A172 (cell line): ENCODE data around the gene AGPAT3. TPM values are rescaled to one million over a fixed set of nuclear protein-coding genes. Genes with fewer than 3 reads are reported as not detected.

Source experiments
- DNase-seq: peaks from one replicate; pipeline ENCODE4 v3.0.0-alpha.2; 2015; ENCODE audit warnings: low spot score
- total RNA-seq: library from RNA; depleted of rRNA; stranded (reverse); fragments of >200 nt; shearing (Covaris generic); gene quantifications from 2 replicates; pipeline ENCODE4 v1.2.3, GENCODE V29; 2014; rRNA removed

The AGPAT3 gene
- total RNA-seq, 1 experiment from 2014 or later = 73.4 TPM

DNA sequence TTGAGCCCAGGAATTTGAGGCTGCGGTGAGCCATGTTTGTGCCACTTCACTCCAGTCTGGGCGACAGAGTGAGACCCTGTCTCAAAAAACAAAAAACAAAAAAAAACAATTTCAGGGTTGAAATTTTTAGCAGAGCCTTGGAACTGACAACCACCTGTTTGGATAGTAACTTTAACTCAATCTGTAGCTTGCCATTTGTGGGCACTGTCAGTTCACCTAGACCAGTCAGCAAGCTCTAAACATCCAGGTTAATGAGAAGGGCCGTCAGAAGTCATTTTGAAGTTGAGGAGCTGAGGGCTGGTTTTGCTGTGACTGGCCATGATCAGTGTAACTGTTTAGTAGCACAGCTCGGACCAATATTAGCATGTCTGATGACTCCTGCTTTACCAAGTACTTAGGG is 155.5 kb downstream of the AGPAT3 start:
- DNase-seq = no peak

DNA sequence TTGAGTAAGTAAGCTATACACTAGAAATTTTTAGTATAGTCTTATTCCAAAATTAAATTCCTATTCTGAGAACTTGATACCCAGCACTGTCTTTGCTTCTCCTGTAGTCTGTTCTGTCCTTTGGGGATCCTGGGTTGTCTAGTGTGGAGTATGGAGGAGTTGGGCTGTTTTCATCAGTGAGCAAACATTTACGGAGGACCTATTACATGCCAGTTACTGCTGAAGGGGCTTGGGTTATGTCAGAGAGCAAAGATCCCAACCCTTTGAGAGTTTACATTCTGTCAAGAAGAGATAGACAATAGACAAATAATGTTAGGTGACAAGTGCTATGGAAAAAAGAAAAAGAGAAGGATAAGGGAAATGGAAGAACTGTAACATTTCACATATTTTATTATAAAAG is 156.0 kb downstream of the AGPAT3 start:
- no peak for DNase-seq

DNA sequence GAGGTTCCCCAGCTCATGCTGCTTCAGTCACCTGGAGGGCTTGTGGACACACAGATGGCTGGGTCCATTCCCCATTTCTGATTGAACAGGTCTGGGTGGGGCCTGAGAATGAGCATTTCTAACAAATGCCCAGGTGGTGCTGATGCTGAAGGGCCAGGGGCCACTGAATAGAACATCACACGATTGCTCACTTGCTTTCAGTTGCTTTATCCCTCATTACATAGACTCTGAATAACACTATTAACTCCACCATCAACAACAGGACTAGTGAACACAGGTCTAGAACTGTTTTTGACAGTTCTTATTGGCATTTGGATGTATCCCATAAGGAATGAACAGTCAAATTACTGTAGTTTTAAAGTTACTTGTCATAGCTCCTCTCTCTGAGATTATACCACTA is 159.2 kb downstream of the AGPAT3 start:
- DNase-seq = no peak

GRCh38 chr21:44024887-44025353 is 159.9 kb downstream of the AGPAT3 start:
- DNase-seq = peak; percentile 22

DNA sequence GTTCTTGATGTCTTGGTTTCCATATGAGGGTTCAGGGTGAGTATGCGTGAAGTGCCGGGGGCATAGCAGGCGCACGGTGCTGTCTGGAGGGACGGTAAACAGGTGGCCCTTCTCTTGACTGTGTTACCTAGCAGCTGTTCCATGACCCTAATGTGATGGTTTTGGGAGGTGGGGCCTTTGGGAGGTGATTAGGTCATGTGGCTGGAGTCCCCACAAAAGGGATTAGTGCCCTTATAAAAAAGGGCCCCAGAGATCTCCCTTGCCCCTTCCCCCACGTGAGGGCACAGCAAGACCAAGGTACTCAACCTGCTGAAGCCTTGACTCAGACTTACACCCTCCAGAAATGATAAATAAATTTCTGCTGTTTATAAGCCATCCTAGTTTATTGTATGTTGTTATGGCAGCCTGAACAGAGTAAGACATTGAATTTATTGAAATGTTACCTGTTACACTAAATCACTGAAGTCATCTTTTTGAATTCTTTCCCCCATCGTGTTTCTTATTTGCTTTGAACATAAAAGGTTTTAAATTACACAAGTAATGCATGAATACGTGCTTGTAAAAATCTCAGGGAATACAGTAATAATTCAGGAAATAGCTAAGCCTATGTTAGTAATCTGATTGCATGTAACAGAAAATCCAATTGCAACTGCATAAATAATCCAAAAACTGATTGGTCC is 162.7 kb downstream of the AGPAT3 start:
- no peak for DNase-seq

GRCh38 chr21:44028287-44028659 is 163.2 kb downstream of the AGPAT3 start:
- no peak for DNase-seq

DNA sequence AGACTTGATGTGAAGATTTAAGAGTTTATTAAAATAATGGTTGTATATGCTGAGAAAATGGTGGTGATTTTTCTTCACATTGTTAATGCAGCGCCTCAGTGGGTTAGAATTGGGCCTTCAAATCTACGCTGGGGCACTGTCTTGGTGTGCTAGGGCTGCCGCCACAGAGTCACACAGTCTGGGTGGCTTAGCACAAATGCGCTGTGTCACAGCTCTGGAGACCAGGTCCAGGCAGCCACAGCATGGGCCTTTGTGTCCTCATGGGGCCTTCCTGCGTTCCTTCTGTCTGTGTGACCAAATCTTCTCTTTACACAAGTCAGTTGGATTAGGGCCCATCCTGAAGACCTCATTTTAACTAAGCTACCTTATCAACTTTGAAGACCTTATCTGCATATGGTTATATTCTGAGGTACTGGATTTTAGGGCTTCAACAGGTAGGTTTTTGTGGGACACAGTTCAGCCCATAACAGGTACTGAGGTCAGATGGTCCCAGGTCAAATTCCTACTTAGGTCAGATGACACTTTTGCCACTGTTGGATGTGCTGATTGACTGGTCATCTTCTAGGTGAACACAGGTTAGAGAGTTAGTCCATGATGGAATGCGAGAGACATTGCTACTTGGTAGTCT is 164.6 kb downstream of the AGPAT3 start:
- no peak for DNase-seq

- DNase-seq = no peak
Measured at GRCh38 chr21:44035244-44035643, 170.2 kb downstream of the AGPAT3 start.

Other genes with a start within 250 kb of the AGPAT3 start
- gene HSF2BP, start 205.7 kb upstream of the AGPAT3 start, total RNA-seq = 8.8 and 9.1 TPM in 2 replicates
- 61.0 and 70.9 TPM in 2 replicates for gene RRP1B, start 205.7 kb upstream of the AGPAT3 start, total RNA-seq
- 313 and 330 TPM in 2 replicates for gene PDXK, start 146.1 kb upstream of the AGPAT3 start, total RNA-seq
- 106 and 145 TPM in 2 replicates for gene CSTB, start 88.9 kb upstream of the AGPAT3 start, total RNA-seq
- gene RRP1, start 75.6 kb upstream of the AGPAT3 start, total RNA-seq = 63.7 and 77.7 TPM in 2 replicates
- 30.3 and 34.7 TPM in 2 replicates for gene TRAPPC10, start 147.1 kb downstream of the AGPAT3 start, total RNA-seq
- 44.4 and 56.9 TPM in 2 replicates for gene PWP2, start 242.2 kb downstream of the AGPAT3 start, total RNA-seq